CD4-positive, alpha-beta T cell treated with Interleukin-21 for 1 hour (primary cell): ENCODE data around the gene ATRAID.
"Not testable (repeated sequence)": the region's sequence is repeated elsewhere in the genome, so short reads cannot be mapped to it uniquely, and the experiment has no call there.

Source experiments
- DNase-seq: peaks from one replicate; pipeline ENCODE4 v3.0.0-alpha.2; 2020

The ATRAID gene

DNA sequence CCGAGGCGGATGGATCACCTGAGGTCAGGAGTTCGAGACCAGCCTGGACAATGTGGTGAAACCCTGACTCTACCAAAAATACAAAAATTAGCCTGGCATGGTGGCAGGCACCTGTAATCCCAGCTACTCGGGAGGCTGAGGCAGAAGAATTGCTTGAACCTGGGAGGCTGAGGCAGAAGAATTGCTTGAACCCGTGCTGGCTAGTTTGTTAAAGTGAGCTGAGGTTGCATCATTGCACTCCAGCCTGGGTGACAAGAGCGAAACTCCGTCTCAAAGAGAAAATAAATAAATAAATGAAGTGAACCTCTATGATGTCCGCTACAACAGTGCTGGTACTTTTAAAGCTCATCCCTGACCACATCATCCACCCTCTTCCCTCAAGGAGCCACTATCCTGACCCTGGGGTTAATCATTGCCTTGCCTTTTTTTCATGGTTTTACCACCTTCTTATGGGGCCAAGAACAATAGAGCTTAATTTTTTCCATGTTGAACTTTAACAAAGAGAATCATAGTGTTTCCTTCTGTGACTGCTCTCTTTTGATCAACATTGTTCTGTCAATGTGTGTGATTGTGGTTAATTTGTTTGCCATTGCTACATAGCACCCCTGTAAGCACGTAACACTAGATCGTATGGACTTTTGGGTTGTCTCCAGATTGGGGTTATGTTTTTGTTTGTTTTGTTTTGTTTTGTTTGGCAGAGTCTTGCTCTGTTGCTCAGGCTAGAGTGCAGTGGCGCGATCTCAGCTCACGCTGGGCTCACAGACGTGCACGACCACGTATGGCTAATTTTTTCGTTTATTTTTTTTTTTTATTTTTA is 17.1 kb upstream of the ATRAID start:
- DNase-seq: no peak

DNA sequence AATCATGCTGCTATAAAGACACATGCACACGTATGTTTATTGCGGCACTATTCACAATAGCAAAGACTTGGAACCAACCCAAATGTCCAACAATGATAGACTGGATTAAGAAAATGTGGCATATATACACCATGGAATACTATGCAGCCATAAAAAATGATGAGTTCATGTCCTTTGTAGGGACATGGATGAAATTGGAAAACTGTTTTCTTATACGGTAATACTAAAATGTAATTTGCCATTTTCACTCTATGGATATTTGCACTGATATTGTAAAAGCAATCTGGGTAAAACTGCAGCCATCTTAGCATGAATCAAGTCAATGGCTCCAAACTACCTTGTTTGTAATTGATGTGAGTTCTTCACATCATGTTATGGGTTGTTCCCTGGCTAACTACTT is 16.0 kb upstream of the ATRAID start:
- DNase-seq: not testable (repeated sequence)

GRCh38 chr2:27198068-27198467 is 13.8 kb upstream of the ATRAID start:
- not testable (repeated sequence) for DNase-seq

GRCh38 chr2:27198627-27199026 is 13.2 kb upstream of the ATRAID start:
- DNase-seq: no peak

GRCh38 chr2:27199241-27199640 is 12.6 kb upstream of the ATRAID start:
- DNase-seq: no peak

DNA sequence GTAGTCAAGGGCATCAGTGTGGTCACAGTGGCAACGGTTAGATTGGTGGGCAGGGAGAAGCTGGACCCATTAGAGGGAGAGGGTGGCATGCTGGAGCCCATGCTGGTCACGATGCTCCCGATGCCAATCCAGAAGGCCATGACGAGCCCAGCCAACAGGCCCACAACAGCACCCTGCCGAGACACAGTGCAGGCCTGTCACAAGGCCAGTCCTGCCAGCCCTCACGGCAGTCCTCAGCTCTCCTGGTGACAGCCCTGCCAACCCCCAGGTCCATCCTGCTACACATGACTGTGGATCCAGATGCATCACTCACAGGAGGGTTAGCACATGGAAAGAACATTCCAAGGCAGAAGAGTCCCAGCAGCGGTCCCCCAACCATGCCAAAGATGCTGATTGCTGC is 10.2 kb upstream of the ATRAID start:
- DNase-seq: no peak

GRCh38 chr2:27202854-27203253 is 9.0 kb upstream of the ATRAID start:
- no peak for DNase-seq

- DNase-seq: no peak
Observed at GRCh38 chr2:27203741-27204140, 8.1 kb upstream of the ATRAID start.

- no peak for DNase-seq
Observed at GRCh38 chr2:27204566-27204965, 7.3 kb upstream of the ATRAID start.

DNA sequence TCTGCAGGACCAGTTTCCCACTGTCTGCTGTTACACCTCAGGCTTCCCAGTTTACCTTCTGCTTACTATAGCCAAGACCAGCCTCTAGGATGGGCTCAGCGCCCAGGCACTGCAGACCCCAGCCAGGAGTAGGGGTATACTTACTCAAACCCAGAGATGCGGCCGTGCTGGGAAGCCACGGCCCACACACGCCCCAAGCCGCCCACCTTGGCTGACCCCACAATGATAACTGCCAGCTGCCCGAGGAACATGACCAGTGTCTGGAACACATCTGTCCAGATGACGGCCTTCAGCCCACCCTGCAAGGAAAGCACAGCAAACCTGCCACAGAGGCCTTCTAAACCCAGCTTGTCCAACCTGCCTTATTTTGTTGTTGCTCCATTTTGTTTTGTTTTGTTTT is 6.6 kb upstream of the ATRAID start:
- no peak for DNase-seq

DNA sequence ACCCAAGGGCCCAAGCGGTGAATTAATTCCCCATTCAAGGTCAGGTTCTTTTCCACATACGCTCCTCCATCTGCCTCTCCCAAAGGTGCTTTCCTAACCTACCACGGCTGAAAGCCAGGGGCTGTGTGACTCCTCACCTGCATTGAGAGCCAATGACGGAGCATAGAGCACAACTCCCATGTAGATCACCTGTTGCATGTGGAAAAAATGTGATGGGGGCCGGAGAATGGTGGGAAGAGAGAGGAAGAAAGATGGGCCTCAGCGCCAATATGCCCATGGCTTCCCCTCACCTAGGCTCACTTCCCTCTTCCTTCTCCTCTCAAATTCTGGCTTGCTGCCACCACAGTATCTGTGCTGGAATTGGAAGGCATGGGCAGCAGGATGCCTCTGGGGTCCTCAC is 5.5 kb upstream of the ATRAID start:
- no peak for DNase-seq

GRCh38 chr2:27208486-27209050 is 3.3 kb upstream of the ATRAID start:
- no peak for DNase-seq

DNA sequence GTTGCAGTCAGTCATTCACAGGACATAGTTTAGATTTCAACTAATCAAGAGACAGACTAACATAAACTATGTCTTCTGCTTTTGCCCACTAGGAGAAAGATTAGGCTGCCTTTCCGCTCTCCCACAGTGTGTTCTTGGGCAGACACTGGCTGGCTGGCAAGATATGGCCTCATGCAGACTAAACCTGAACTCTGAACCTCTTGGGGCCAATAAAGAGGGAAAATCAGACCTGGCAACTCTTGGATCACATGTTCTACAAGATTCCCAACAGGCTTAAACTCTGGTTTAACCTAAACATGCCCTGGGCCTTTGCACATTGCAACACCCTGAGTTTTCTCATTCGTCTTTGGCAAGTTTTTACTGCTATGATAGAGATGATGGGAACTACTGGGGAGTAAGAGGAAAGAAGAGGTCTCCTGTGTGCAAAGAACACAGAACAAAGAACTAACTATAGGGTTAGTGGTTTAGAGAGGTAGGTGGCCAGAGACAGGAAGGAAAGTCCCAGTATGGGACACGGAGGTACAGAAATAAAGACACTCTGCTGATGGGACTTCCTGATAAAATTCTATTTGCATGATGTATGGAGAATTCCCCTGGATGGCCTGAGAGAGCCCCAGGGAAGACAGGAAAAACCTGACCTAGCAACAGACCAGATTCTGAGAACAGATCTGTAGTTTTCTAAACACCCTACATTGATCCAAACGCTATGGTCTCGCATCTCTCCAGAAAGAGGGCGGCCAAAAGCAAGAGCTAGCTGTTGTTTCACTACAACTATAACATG is 2.0 kb upstream of the ATRAID start:
- DNase-seq: no peak

- no peak for DNase-seq
Observed at GRCh38 chr2:27211241-27211942, 449 bp upstream of the ATRAID start.

GRCh38 chr2:27212626-27213471 is 1.0 kb downstream of the ATRAID start:
- peak; percentile 66 for DNase-seq

- no peak for DNase-seq
Observed at GRCh38 chr2:27214941-27215340, 3.1 kb downstream of the ATRAID start.

GRCh38 chr2:27216416-27217137 is 4.7 kb downstream of the ATRAID start:
- no peak for DNase-seq

GRCh38 chr2:27217173-27218121 is 5.6 kb downstream of the ATRAID start, which contains the start of gene CAD:
Gene CAD (plus strand): TSS chr2:27217369. CDS start chr2:27217552, 183 bp downstream.
- peak; percentile 88 for DNase-seq

GRCh38 chr2:27218614-27219013 is 6.8 kb downstream of the ATRAID start:
- DNase-seq: no peak

GRCh38 chr2:27219091-27219490 is 7.2 kb downstream of the ATRAID start:
- DNase-seq: no peak
